ENCODE measurements around the gene MAP3K20. TPM values are rescaled to one million over a fixed set of nuclear protein-coding genes. Genes with fewer than 3 reads are reported as not detected.
A peak's percentile ranks its signal among the peaks of the same experiment; 100 is the strongest.

MAP3K20 gene
- total RNA-seq, 2 donors from 2014 or later, result 141 to 223 TPM

DNA sequence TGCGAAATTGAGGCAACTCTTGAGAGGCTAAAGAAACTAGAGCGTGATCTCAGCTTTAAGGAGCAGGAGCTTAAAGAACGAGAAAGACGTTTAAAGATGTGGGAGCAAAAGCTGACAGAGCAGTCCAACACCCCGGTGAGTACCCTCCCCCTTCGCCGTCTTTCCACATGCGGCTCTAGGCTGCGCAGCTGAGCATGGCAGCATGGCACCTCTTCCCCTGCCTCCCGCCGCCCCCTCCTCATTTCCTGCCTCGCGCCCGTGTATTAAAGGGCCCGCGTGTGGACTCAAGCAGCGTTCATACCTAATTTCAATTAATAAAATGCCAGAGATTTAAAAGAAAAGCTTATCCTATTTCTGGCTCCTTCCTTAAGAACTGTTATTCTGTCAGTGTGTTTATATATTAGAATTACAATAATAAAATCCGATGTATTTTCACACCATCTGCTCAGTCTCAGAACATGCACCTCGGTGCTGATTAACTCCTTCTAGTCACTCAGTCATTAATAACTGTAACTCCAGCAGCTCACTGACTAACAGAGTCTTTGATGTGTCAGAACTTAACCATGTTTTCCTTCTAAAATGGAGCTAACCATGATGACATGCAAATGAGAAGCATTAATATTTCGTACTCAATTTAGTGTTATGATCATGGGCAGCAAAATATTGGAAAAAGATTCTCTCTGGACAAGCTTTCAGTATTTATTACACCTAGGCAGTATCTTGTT, 141.6 kb downstream of the MAP3K20 start:
- no peak overlapping the region for H3K4me3 ChIP-seq
- peaks cover 0 to 17% of the 10 kb centered on the region in 2 donors for H3K4me1 ChIP-seq
- no peak overlapping the region for H3K27ac ChIP-seq

GRCh38 chr2:173218326-173219056, 142.8 kb downstream of the MAP3K20 start:
- Histone ChIP-seq H3K27ac (peak overlapping the region in 1 of 2 donors; percentile 44), H3K27me3 (no peaks in the 10 kb centered on the region), H3K4me1 (peaks cover 0 to 18% of the 10 kb centered on the region in 2 donors), H3K36me3 (peaks cover 6% of the 10 kb centered on the region), H3K9me3 (no peaks in the 10 kb centered on the region), H3K4me3 (no peak overlapping the region)
- DNase-seq (ENCODE audit: low spot score), result no peak
- TF ChIP-seq, protein P1, sequence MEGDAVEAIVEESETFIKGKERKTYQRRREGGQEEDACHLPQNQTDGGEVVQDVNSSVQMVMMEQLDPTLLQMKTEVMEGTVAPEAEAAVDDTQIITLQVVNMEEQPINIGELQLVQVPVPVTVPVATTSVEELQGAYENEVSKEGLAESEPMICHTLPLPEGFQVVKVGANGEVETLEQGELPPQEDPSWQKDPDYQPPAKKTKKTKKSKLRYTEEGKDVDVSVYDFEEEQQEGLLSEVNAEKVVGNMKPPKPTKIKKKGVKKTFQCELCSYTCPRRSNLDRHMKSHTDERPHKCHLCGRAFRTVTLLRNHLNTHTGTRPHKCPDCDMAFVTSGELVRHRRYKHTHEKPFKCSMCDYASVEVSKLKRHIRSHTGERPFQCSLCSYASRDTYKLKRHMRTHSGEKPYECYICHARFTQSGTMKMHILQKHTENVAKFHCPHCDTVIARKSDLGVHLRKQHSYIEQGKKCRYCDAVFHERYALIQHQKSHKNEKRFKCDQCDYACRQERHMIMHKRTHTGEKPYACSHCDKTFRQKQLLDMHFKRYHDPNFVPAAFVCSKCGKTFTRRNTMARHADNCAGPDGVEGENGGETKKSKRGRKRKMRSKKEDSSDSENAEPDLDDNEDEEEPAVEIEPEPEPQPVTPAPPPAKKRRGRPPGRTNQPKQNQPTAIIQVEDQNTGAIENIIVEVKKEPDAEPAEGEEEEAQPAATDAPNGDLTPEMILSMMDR (IDR thresholded peaks at IDR 0.05), result no peak

More for the DNA sequence above, 141.6 kb downstream of the MAP3K20 start:
- DNase-seq (ENCODE audit: low spot score), result no peak
- Histone ChIP-seq H3K27me3 (no peaks in the 10 kb centered on the region), H3K36me3 (peaks cover 6% of the 10 kb centered on the region), H3K9me3 (no peaks in the 10 kb centered on the region)
- TF ChIP-seq, protein P1 (IDR thresholded peaks at IDR 0.05), result no peak

DNA sequence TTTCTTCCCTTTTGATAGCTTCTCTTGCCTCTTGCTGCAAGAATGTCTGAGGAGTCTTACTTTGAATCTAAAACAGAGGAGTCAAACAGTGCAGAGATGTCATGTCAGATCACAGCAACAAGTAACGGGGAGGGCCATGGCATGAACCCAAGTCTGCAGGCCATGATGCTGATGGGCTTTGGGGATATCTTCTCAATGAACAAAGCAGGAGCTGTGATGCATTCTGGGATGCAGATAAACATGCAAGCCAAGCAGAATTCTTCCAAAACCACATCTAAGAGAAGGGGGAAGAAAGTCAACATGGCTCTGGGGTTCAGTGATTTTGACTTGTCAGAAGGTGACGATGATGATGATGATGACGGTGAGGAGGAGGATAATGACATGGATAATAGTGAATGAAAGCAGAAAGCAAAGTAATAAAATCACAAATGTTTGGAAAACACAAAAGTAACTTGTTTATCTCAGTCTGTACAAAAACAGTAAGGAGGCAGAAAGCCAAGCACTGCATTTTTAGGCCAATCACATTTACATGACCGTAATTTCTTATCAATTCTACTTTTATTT, 145.6 kb downstream of the MAP3K20 start:
- Histone ChIP-seq H3K9me3 (no peaks in the 10 kb centered on the region), H3K27me3 (no peaks in the 10 kb centered on the region), H3K4me1 (peaks cover 0 to 26% of the 10 kb centered on the region in 2 donors), H3K27ac (no peak overlapping the region), H3K36me3 (peaks cover 6% of the 10 kb centered on the region), H3K4me3 (no peak overlapping the region)
- TF ChIP-seq, protein P1 (IDR thresholded peaks at IDR 0.05), result no peak
- DNase-seq (ENCODE audit: low spot score), result no peak

DNA sequence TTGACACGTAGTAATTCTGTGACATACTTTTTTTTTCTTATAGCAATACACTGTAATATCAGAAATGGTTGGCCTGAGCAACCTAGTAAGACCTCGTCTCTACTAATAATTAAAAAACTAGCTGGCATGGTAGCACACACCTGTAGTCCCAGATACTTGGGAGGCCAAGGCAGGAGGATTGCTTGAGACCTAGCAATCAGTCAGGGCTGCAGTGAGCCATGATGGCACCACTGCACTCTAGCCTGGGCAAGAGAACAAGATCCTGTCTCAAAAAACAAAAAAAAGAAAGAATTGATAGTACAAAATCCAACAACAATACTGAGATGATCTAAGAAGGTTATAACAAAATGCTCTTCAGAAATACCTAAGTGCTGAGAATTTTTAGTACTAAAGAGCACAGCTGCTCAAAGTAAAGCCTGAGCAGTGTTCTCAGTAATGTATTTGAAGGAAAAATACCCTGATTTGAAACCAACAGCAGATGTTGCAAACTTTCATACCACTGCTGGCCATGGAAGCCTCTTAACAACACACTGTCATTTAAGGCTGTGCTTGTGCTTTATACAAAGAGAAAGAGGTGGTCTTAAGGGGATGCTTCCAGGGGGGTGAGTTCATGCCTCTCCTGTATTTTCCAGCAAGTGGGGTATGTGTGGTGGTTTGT, 146.4 kb downstream of the MAP3K20 start:
- Histone ChIP-seq H3K4me3 (no peak overlapping the region), H3K9me3 (no peaks in the 10 kb centered on the region), H3K4me1 (peaks cover 0 to 26% of the 10 kb centered on the region in 2 donors), H3K36me3 (peaks cover 6% of the 10 kb centered on the region), H3K27me3 (no peaks in the 10 kb centered on the region), H3K27ac (no peak overlapping the region)
- DNase-seq (ENCODE audit: low spot score), result no peak
- TF ChIP-seq, protein P1 (IDR thresholded peaks at IDR 0.05), result no peak

DNA sequence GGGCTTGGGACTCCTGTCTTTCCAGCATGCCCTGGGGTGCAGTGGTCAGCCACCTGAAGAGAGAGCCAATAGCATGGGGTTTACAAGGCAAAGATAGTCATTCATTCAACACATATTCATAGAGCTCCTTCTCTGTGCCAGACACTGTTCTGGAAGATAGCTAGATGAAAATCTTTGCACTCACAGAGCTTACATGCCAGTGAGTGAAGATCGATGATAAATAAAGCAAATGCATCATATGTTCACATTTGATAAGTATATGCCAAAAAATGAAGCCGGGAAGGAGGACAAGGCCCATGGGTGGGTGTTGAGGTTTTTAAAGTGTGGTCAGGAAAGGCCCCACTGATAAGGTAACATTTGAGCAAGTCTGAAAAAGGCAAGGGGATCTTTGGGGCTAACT, 148.2 kb downstream of the MAP3K20 start:
- DNase-seq (ENCODE audit: low spot score), result no peak
- Histone ChIP-seq H3K27me3 (no peaks in the 10 kb centered on the region), H3K27ac (no peak overlapping the region), H3K36me3 (peaks cover 6% of the 10 kb centered on the region), H3K4me3 (no peak overlapping the region), H3K9me3 (no peaks in the 10 kb centered on the region), H3K4me1 (peaks cover 0 to 10% of the 10 kb centered on the region in 2 donors)
- TF ChIP-seq, protein P1 (IDR thresholded peaks at IDR 0.05), result no peak

Measured in right atrium auricular region (tissue), 2 donors.